MV-4-11 (cell line): ENCODE results near the gene EPB41L2.

Experiments
- DNase-seq: peaks from one replicate; lab custom pipeline; 2025; lab: John Stamatoyannopoulos, UW

Gene EPB41L2

GRCh38 chr6:131061751-131062119, 1.3 kb downstream of the EPB41L2 start:
- DNase-seq = no peak

- no peak for DNase-seq
Measured at GRCh38 chr6:131061041-131061750, 1.8 kb downstream of the EPB41L2 start.

- DNase-seq = no peak
Measured at GRCh38 chr6:131060311-131060710, 2.7 kb downstream of the EPB41L2 start.

GRCh38 chr6:131059486-131059885, 3.6 kb downstream of the EPB41L2 start:
- DNase-seq = no peak

- DNase-seq = no peak
Measured at GRCh38 chr6:131058236-131058635, 4.8 kb downstream of the EPB41L2 start.

- no peak for DNase-seq
Measured at GRCh38 chr6:131054392-131055250, 8.4 kb downstream of the EPB41L2 start.

- DNase-seq = no peak
Measured at GRCh38 chr6:131053546-131054240, 9.4 kb downstream of the EPB41L2 start.

GRCh38 chr6:131052181-131052580, 10.9 kb downstream of the EPB41L2 start:
- no peak for DNase-seq

GRCh38 chr6:131051341-131051740, 11.7 kb downstream of the EPB41L2 start:
- DNase-seq = no peak

GRCh38 chr6:131049608-131050007, 13.4 kb downstream of the EPB41L2 start:
- no peak for DNase-seq

GRCh38 chr6:131048933-131049515, 14.0 kb downstream of the EPB41L2 start:
- no peak for DNase-seq

- DNase-seq = no peak
Measured at GRCh38 chr6:131048459-131048858, 14.6 kb downstream of the EPB41L2 start.

GRCh38 chr6:131045139-131045538, 17.9 kb downstream of the EPB41L2 start:
- no peak for DNase-seq

GRCh38 chr6:131043902-131044447, 19.1 kb downstream of the EPB41L2 start:
- DNase-seq = no peak

GRCh38 chr6:131042664-131043063, 20.4 kb downstream of the EPB41L2 start:
- no peak for DNase-seq

- no peak for DNase-seq
Measured at GRCh38 chr6:131041814-131042213, 21.2 kb downstream of the EPB41L2 start.

- DNase-seq = no peak
Measured at GRCh38 chr6:131040866-131041265, 22.2 kb downstream of the EPB41L2 start.

GRCh38 chr6:131039345-131039680, 23.7 kb downstream of the EPB41L2 start:
- DNase-seq = no peak

GRCh38 chr6:131038597-131039344, 24.3 kb downstream of the EPB41L2 start:
- DNase-seq = no peak

- no peak for DNase-seq
Measured at GRCh38 chr6:131037194-131037897, 25.7 kb downstream of the EPB41L2 start.

GRCh38 chr6:131036601-131037000, 26.4 kb downstream of the EPB41L2 start:
- no peak for DNase-seq
